ENCODE measurements around the gene LRFN2. TPM values are rescaled to one million over a fixed set of nuclear protein-coding genes. Genes with fewer than 3 reads are reported as not detected.

The LRFN2 gene
- total RNA-seq (2014; rRNA removed; shearing (Covaris generic)) = not detected in 2 replicates

GRCh38 chr6:40587240-40588069, at the start of gene LRFN2:
Gene LRFN2 (minus strand): TSS chr6:40587364.

Small RNAs within 50 kb of the gene (small RNA-seq; reads per million reads assigned to genes)
- gene RNU6-250P = not detected

Data from A375 (cell line).